ENCODE data around the gene KLHL17.

GRCh38 chr1:955474-955873 lies 4.9 kb upstream of the KLHL17 start:
- no peak for TF ChIP-seq CTCF (IDR thresholded peaks at IDR 0.05 in 4 of 5, conservative IDR thresholded peaks at IDR 0.05 in 1 of 5)
- no peak for TF ChIP-seq POLR2A (IDR thresholded peaks at IDR 0.05)
